ENCODE results near the gene TMEM255B. TPM values are rescaled to one million over a fixed set of nuclear protein-coding genes. Genes with fewer than 3 reads are reported as not detected.

The TMEM255B gene
- total RNA-seq, 1 donor from 2014 or later, result 7.4 TPM

GRCh38 chr13:113761136-113761535 is 2.1 kb downstream of the TMEM255B start:
- no peak for DNase-seq (ENCODE audit: low read depth)
- no peak for TF ChIP-seq CTCF (conservative IDR thresholded peaks at IDR 0.05; ENCODE audit: low read depth, low read length)
- no peak overlapping the region for H3K4me3 ChIP-seq (ENCODE audit: low read depth, low read length)

GRCh38 chr13:113762075-113762474 is 3.0 kb downstream of the TMEM255B start:
- H3K4me3 ChIP-seq (ENCODE audit: low read depth, low read length), result no peak overlapping the region
- no peak for TF ChIP-seq CTCF (conservative IDR thresholded peaks at IDR 0.05; ENCODE audit: low read depth, low read length)
- DNase-seq (ENCODE audit: low read depth), result no peak

DNA sequence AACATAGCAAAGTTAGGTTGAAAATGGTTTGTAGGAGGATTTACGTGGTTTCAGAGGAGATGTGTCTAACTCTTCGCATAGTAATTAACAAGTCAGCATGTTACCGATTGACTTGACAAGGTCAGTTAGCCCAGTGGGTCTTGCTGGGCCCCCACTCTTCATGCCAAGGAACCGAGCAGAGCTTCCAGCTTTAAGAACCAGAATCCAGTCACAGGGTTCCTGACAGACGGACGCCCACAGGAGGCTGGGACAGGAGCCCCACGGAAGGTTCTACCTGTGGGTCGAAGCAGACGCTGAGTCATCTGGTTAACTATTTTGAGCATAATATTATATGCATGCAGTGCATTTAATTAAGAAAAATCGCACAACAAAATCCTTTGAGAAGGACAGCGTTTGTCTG is 3.5 kb downstream of the TMEM255B start:
- no peak for TF ChIP-seq CTCF (conservative IDR thresholded peaks at IDR 0.05; ENCODE audit: low read depth, low read length)
- H3K4me3 ChIP-seq (ENCODE audit: low read depth, low read length), result no peak overlapping the region
- no peak for DNase-seq (ENCODE audit: low read depth)

GRCh38 chr13:113763254-113763653 is 4.2 kb downstream of the TMEM255B start:
- H3K4me3 ChIP-seq (ENCODE audit: low read depth, low read length), result no peak overlapping the region
- TF ChIP-seq CTCF (conservative IDR thresholded peaks at IDR 0.05; ENCODE audit: low read depth, low read length), result no peak
- no peak for DNase-seq (ENCODE audit: low read depth)

DNA sequence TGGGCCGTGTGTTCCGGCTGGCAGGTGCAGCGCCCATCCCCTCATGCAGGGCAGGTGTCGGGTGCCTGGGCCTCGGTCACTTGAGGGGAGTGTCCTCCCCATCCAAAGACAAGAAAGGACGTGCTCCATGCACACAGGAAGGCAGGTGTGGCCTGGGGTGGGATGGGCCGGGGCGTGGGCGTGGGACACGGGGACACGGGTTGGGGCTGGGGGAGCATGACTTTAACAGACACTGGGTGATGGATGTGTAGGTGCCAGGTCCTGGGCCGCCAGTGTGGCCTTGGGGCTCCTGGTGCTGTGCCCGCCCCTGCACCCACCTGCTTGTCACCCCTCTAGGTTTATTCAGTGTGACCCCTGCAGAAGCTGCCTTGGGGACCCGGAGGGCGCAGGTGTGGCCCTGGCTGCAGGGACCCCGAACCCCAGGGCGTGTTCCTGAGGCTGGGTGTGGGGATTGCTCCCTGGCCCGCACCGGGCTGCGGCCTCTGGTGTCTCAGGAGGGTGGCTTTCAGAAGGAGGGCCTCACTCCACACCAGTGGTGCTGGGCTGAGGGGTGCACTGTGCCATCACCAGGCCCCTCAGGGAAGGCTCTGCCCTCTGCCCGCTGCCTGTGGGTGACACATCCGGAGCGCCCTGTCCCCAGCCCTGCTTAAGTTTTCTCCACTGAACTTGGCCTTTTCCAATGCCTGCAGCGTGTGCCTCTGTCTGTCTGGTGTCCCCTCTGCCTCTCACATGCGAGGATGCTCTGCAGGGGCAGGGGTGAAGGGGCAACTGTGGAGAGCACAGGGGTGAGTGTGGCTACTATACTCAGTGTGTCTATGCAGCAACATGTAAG is 5.2 kb downstream of the TMEM255B start:
- no peak for DNase-seq (ENCODE audit: low read depth)
- TF ChIP-seq CTCF (conservative IDR thresholded peaks at IDR 0.05; ENCODE audit: low read depth, low read length), result no peak
- no peak overlapping the region for H3K4me3 ChIP-seq (ENCODE audit: low read depth, low read length)

DNA sequence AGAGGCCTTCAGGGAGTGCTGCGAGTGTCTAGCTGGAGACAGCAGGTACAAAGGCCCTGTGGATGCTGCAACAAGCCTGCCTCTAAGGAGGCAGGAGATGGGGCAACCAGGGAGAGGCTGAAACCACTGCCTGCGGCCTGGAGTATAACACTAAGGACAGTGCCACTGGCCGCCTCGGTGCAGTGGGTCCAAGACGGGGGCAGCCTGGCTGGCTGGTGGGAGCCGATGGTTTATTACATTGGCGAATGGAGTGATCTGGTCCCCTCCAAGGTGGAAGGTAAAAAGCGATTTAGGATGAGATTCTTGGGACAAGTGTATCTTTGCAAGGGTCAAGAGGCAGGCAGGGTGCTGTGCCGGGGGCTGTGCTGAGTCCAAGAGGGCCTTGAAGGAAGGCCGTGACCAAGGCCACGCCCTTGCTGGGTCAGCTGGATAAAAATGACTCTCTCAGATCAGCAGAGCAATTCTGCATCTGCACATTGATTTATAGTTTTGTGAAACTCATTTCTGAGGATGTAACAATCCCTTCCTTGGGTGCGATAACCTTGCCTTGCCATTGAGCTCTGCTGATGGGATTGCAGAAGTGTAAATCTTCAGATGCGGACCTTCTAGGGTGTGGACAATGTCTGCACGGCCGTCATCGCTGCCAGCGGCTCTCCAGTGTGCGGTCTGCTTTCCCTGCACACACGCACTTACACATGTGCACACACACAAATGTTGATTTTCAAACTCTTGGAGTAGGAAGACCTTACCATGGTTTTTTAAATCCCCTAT is 6.0 kb downstream of the TMEM255B start:
- no peak overlapping the region for H3K4me3 ChIP-seq (ENCODE audit: low read depth, low read length)
- TF ChIP-seq CTCF (conservative IDR thresholded peaks at IDR 0.05; ENCODE audit: low read depth, low read length), result no peak
- DNase-seq (ENCODE audit: low read depth), result no peak
